NCI-H446 (cell line): Measurements from ENCODE around the gene NEK7.
A peak's percentile ranks its signal among the peaks of the same experiment; 100 is the strongest.
"Not testable (repeated sequence)": the region's sequence is repeated elsewhere in the genome, so short reads cannot be mapped to it uniquely, and the experiment has no call there.

Source experiments
- DNase-seq, 2 experiments: peaks; one replicate each; lab custom pipeline; 2025; lab: John Stamatoyannopoulos, UW

The NEK7 gene

GRCh38 chr1:198156745-198157240, at the start of gene NEK7:
NEK7 (plus strand) TSS chr1:198156998; CDS start chr1:198232581, 75,583 bp downstream.
- DNase-seq: peak; percentile 74 to 94

DNA sequence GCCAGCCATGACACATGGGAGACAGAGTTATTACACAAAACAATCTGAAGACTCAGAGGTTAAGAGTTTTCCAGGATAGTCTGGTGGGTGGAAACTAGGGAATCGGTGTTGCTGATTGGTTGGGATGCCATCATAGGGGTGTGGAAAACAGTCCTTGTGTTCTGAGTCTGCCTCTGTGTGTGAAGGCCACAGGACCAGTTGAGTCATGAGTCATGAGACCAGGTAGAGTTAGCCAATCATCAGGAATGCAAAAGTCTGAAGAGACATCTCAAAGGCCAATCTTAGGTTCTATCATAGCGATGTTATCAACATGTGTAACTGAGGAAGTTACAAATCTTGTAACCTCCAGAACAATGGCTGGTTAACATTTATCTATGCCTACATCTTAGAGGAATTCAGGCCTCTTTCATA, 49.7 kb upstream of the NEK7 start:
- no peak for DNase-seq

DNA sequence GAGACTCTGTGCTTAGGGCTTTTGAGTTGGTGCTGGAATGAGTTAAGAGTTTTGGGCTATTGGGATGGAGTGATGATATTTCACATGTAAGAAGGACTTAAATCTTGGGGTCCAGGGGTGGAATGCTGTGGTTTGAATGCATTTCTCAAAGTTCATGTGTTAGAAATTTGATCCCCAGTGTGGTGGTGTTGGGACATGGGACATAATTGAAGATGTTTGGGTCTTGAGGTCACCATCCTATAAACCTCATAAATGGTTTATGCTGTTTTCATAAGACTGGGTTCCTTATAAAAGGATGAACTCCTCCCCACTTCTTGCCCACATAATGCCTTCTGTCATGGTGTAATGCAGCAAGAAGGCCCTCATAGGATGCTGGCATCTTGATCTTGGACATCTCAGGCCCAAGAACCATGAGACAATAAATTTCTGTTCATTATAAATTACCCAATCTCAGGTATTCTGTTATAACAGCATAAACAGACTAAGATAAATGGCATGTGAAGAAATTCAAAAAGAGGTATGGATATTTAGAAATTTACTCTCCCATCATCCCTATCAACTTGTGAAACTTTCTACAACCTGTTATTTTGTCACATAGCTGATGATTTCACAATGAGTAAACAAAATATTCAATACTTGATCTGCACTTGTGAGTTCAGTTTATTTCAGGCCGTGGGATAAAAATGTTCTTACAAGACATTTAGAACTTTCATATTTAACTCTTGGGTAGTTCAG, 48.0 kb upstream of the NEK7 start:
- DNase-seq: no peak

DNA sequence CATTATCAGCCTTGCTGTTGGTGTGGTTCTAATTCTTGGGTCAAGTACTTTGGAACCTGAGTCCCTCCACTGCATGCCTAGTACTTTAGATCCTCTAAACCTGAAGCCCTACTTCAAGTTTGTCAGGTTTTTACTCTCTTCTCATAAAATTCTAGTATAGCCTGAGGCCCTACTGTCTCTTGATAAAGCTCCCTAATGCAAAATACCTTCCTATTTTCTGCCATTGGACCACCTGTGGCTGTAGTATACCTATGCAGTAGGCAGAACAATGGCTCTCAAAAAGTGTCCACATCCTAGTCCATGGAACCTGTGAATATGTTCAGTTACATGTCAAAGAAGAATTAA, 47.5 kb upstream of the NEK7 start:
- no peak for DNase-seq

GRCh38 chr1:198113342-198113750, 43.5 kb upstream of the NEK7 start:
- peak in 1 of 2 experiments; percentile 9 for DNase-seq

DNA sequence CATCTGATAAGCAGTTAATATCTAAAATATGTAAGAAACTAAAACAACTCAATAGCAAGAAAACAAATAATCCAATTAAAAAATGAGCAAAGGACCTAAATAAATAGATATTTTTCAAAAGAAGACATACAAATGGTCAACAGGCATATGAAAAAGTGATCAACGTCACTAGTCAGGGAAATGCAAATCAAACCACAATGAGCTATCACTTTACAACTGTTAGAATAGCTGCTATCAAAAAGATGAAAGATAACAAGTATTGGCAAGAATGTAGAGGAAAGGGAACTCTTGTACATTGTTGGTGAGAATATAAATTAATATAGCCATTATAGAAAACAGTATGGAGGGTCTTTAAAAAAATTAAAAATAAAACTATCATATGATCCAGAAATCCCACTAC, 40.7 kb upstream of the NEK7 start:
- DNase-seq: no peak

DNA sequence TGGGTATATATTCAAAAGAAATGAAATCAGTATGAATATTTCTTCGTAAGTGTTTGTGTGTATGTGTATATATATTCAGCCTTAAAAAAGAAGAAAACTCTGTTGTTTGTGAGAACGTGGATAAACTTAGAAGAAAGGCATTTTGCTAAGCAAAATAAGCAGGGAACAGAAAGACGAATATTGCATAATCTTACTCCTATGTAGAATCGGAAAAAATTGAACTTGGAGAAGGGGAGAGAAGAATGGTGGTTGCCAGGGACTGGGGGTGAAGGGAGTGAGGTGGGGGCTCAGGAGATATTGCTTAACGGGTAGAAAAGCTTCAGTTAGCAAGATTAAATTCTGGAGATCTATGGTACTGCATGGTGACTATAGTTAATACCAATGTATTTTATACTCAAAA, 40.3 kb upstream of the NEK7 start:
- no peak for DNase-seq

GRCh38 chr1:198117267-198117666, 39.5 kb upstream of the NEK7 start:
- no peak for DNase-seq

DNA sequence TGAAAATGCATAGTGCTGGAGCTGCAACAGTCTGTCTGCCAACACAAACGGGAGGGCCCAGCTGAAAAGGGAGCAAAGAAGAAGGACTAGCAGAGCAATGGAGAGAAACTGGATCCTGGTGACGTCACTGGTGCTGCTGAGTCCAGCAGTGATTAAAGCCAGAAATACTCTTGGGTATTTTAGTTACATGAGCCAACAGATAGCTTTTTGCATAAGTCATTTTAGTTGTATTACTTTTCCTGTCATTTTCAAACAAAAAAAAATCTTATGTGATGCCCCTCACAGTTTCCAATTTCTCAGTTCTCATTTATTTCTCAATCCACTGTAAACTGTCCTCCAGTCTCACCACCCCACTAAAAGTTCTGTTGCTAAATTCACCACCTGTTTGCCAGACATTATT, 38.7 kb upstream of the NEK7 start:
- peak in 1 of 2 experiments; percentile 35 for DNase-seq

DNA sequence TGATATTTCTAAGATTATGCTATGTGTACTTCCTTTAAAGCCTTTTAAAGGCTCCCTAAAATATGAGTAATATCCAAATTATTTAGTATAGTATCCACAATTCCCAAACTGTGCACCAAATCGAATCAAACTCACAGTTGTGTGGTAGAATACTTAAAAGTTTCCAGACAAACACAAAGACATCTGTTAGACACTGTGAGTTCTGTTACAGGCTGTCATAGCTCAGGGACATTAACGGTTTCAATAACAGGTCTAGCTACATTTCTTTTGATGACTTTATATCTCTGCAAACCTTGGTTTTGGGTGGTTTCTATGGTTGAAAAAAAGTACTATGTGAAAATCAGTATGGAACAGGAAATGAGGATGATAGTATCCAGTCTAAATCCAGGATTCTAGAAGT, 36.9 kb upstream of the NEK7 start:
- no peak for DNase-seq

DNA sequence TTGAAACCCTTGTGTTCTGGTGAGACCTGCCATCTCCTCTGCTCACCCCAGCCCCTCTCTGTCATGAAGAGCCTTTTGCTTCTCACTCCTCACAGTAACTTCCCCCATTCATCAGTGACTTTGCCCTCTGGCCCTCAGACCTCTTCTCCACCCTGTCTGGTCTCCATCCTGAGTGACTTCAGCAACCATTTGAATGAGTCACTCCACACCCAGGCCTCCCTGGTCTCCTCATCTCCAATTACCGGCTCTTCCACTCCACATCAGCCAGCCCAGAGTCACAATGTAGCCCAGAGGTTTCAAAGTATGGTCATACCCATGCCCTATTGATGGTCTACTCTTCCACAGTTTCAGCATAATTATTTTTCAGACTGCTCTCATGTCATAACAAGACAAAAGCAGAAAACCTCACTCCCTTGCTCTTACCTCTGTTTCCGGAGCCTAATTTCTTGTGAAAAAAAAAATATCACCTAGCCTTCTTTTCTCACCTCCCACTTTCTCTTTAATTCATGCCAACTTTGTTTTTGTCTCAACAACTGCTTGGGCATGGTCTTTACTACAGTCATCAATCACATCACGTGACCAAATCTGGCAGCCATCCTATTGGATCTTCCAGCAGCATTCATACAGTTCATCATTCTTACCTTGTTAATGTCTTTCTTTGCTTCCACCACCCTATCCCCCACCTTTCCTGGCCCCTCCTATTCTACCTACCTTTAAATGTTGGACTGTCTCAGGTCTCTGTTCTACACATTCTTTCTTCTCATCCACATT, 35.6 kb upstream of the NEK7 start:
- DNase-seq: no peak

GRCh38 chr1:198122693-198123092, 34.1 kb upstream of the NEK7 start:
- DNase-seq: no peak

DNA sequence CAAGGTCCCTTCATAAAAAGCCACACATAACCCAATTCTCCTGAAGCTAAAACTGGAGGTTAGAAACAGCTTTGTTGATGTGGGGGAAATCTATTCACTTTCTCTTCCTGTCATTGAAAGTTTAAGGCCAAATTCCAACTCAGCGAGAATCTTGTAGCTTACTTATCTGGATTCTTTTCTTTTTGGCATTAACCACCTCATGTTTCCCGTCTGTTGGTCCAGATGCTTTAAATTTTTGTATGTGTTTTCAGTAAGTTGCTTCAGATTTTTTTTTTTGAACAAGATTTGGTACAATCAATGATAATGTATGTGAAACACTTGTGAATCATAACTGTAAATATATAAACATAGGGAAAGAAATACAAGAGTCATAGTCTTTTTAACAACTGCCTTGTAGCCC, 33.7 kb upstream of the NEK7 start:
- no peak for DNase-seq

DNA sequence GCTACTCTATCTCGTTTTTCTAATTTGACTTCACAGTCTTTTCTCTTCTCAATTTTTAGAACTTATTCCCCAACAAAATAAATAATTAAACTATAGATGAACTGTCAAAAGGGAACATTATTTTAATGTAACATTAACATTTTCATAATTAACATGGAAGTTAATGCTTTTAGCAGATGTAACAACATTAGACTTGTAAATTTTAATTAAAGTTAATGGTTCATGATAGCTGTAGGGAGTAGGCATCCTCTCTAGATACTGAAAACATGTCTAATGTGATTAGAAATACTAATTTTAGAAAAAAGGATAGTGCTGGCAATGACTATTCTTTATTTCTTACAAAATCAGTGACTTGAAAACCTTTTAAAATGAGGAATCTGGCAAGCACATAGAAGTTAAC, 32.1 kb upstream of the NEK7 start:
- no peak for DNase-seq

DNA sequence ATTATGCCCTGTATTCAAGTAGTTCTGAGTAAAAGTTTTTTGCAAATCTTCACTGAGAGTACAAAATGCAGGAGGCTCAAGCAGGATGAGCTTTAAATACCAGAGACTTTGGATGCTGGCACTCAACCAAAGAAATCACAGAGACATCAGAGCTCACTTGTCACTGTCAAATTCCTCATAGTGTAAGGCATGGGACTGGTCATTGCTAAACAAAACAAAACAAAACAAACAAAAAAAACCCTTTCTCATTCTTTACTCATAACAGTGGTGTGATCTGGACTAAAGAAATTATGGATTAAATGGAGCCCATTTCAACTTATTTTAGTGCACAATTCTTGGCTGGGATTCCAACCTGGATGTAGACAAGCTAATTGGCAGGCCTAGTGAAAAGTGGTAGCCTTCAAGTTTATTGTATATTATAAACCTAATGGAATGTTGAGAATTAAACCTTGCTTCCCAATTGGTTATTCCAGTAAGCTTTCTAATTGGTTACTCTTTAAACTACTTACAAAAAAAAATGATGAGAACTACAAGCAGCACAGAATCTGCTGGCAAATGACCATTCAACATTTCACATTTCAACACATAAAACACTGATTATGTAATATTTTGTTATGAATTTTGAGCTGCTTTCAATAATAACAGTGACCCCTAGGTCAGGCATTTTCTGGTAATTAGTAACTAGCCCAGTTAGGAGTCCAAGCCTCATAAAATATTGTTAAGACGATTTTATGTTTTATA, 30.6 kb upstream of the NEK7 start:
- DNase-seq: peak; percentile 42 to 67

DNA sequence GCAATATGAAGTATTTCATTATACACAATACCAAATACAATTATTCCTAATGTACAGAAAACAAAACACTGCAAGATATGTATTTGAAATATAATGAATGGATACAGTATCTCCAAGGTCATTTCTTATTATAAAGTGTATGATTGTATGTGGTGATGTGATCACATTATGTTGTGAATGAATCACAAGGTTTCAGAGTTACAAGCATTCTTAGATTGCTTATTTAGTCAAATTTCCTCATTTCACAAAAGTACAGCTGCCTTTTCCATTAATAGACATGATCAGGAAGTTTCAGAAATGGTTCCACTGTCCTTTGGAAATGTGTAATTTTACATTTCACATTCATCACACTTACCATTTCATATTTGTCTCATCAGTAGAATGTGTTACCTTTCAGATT, 28.3 kb upstream of the NEK7 start:
- DNase-seq: no peak

- DNase-seq: not testable (repeated sequence)
These were observed 26.7 kb upstream of the NEK7 start for GRCh38 chr1:198130053-198130452.

GRCh38 chr1:198132060-198132781, 24.6 kb upstream of the NEK7 start:
- peak in 1 of 2 experiments; percentile 25 for DNase-seq

- no peak for DNase-seq
These were observed 22.5 kb upstream of the NEK7 start for GRCh38 chr1:198134252-198134651.

DNA sequence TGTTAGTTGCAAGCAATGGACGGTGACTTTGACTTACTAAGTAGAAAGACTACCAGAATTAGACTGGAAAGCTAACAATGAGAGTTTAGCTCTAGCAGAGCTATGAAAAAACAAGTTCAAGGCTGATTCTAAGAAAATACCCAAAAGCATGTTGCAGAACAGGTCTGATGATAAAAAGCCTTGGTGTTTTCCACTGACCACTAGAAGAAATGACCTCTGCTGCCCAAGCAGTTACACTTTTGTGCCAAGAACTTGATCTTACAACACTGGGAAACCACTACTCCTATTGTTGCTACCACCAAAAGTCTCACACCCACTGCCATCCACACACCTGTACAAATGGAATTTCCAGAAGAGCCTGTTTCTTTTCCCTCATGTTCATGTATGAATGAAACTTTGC, 21.4 kb upstream of the NEK7 start:
- DNase-seq: no peak

- DNase-seq: no peak
These were observed 15.0 kb upstream of the NEK7 start for GRCh38 chr1:198141668-198142351.
